ENCODE measurements around the gene MFF. TPM values are rescaled to one million over a fixed set of nuclear protein-coding genes. Genes with fewer than 3 reads are reported as not detected.

Gene MFF
- total RNA-seq, 1 experiment from 2014 or later: 68.2 TPM

DNA sequence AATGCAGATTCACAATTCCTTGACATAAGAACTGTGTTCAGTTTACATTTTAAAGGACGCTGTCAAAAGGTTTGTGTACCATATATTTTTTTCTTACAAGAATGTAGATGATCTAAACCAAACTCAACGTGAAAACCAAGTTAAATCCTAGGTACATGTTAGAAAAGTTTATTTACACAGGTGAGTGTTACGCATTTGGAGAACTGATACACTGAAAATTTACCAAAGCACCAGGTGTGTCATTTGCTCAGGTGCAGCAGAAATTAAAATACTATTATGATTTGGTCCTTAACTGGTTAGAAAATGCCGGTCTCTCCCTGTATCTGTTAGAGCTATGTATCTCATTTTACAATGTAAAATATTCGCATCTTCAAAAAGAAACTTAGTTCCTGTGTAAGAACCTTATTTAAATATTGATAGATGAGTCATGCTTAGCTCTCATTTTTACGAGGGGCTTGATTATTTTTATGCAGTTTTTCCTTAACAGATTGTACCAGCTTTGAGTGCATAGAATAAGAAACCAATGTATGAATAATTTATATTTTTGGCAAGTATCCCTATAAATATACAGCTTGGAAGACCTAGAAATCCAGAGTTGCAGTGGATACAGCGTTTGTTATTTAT, 25.1 kb downstream of the MFF start:
- Histone ChIP-seq H3K9ac (ENCODE audit: low read length) (no peak overlapping the region), H3K36me3 (ENCODE audit: control insufficient read depth in 1 of 2, insufficient read depth in 2 of 2, low read length in 2 of 2) (peaks cover 4 to 19% of the 10 kb centered on the region in 2 experiments; a peak in 3 of 4 replicates), H3K27ac (ENCODE audit: low read depth, low read length) (no peak overlapping the region), H3K9me3 (ENCODE audit: control insufficient read depth in 1 of 2, insufficient read depth in 1 of 2, low read depth in 1 of 2, low read length in 2 of 2) (no peaks in the 10 kb centered on the region), H3K4me3 (replicated peaks in 1 of 2; ENCODE audit: low read depth in 1 of 2, low read length in 2 of 2) (no peak overlapping the region), H3K4me2 (ENCODE audit: low read length) (no peak overlapping the region), H3K27me3 (ENCODE audit: insufficient read depth, low read length) (no peaks in the 10 kb centered on the region), H3K4me1 (ENCODE audit: control insufficient read depth in 1 of 2, insufficient read depth in 2 of 2, low read length in 2 of 2) (no peaks in the 10 kb centered on the region), H3K9me2 (ENCODE audit: insufficient read depth) (no peaks in the 10 kb centered on the region), H3K79me2 (ENCODE audit: insufficient read depth, low read length) (0 out of 2 replicates have a peak, but pooled peaks cover 6% of the 10 kb centered on the region), H2AFZ (ENCODE audit: low read depth, low read length, poor library complexity, severe bottlenecking) (no peak overlapping the region), H4K20me1 (ENCODE audit: insufficient read depth) (no peaks in the 10 kb centered on the region)
- BruUV-seq (replicated peaks): no TSS peak
- no peak for TF ChIP-seq ZNF274 (IDR thresholded peaks at IDR 0.05; ENCODE audit: low read depth, low read length)
- no peak for TF ChIP-seq ZFX (IDR thresholded peaks at IDR 0.05)
- TF ChIP-seq, protein P1, sequence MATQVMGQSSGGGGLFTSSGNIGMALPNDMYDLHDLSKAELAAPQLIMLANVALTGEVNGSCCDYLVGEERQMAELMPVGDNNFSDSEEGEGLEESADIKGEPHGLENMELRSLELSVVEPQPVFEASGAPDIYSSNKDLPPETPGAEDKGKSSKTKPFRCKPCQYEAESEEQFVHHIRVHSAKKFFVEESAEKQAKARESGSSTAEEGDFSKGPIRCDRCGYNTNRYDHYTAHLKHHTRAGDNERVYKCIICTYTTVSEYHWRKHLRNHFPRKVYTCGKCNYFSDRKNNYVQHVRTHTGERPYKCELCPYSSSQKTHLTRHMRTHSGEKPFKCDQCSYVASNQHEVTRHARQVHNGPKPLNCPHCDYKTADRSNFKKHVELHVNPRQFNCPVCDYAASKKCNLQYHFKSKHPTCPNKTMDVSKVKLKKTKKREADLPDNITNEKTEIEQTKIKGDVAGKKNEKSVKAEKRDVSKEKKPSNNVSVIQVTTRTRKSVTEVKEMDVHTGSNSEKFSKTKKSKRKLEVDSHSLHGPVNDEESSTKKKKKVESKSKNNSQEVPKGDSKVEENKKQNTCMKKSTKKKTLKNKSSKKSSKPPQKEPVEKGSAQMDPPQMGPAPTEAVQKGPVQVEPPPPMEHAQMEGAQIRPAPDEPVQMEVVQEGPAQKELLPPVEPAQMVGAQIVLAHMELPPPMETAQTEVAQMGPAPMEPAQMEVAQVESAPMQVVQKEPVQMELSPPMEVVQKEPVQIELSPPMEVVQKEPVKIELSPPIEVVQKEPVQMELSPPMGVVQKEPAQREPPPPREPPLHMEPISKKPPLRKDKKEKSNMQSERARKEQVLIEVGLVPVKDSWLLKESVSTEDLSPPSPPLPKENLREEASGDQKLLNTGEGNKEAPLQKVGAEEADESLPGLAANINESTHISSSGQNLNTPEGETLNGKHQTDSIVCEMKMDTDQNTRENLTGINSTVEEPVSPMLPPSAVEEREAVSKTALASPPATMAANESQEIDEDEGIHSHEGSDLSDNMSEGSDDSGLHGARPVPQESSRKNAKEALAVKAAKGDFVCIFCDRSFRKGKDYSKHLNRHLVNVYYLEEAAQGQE (IDR thresholded peaks at IDR 0.05; ENCODE audit: low read depth): no peak
- ATAC-seq (no peak), DNase-seq (ENCODE audit: low read depth, low spot score) (no peak)
- intact Hi-C loops (cut with micrococcal nuclease): loop anchor here (10.0 kb wide), 1 partner anchor 215 kb away; no protein-coding TSS in a partner anchor
- CTCF ChIA-PET: no interaction called here
- RAD21 ChIA-PET (ENCODE audit: low non-redundant PET in 1 of 2, low total read pairs in 2 of 2, uncharacterized antibody in 2 of 2, unreplicated experiment in 2 of 2): no interaction called here
- POLR2A ChIA-PET: no interaction called here

DNA sequence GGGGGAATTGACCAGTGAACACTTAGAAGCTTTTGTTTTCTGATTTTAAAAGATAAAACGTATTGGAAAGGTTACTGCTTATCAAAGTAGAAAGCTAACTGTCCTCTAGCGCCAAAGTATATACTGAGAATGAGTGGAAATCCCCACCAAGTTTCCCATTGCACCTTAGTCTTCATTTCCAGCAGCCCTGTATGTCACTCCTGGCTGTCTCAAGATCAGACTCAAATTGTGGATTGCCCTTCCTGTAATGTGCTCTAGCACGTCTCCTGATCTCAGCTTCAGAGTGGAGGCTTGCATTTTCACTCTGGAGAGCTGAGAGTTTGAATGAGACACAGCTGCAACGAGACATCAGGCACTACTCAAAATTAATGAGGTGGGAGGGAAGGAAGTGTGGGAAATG, 26.6 kb downstream of the MFF start:
- H3K27ac ChIP-seq (ENCODE audit: low read depth, low read length): no peak overlapping the region
- no peaks in the 10 kb centered on the region for H4K20me1 ChIP-seq (ENCODE audit: insufficient read depth)
- no peak for DNase-seq (ENCODE audit: low read depth, low spot score)
- no peak for ATAC-seq
- H2AFZ ChIP-seq (ENCODE audit: low read depth, low read length, poor library complexity, severe bottlenecking): no peak overlapping the region
- ChIA-PET POLR2A (no interaction called here), CTCF (no interaction called here), RAD21 (ENCODE audit: low non-redundant PET in 1 of 2, low total read pairs in 2 of 2, uncharacterized antibody in 2 of 2, unreplicated experiment in 2 of 2) (no interaction called here)
- H3K9ac ChIP-seq (ENCODE audit: low read length): no peak overlapping the region
- no peak overlapping the region for H3K4me3 ChIP-seq (replicated peaks in 1 of 2; ENCODE audit: low read depth in 1 of 2, low read length in 2 of 2)
- BruUV-seq (replicated peaks): no TSS peak
- intact Hi-C loops (cut with micrococcal nuclease): no loop called here
- peaks cover 11 to 23% of the 10 kb centered on the region in 2 experiments for H3K36me3 ChIP-seq (ENCODE audit: control insufficient read depth in 1 of 2, insufficient read depth in 2 of 2, low read length in 2 of 2)
- H3K79me2 ChIP-seq (ENCODE audit: insufficient read depth, low read length): 0 out of 2 replicates have a peak, but pooled peaks cover 6% of the 10 kb centered on the region
- no peaks in the 10 kb centered on the region for H3K9me3 ChIP-seq (ENCODE audit: control insufficient read depth in 1 of 2, insufficient read depth in 1 of 2, low read depth in 1 of 2, low read length in 2 of 2)
- H3K4me1 ChIP-seq (ENCODE audit: control insufficient read depth in 1 of 2, insufficient read depth in 2 of 2, low read length in 2 of 2): no peaks in the 10 kb centered on the region
- no peaks in the 10 kb centered on the region for H3K27me3 ChIP-seq (ENCODE audit: insufficient read depth, low read length)
- no peak overlapping the region for H3K4me2 ChIP-seq (ENCODE audit: low read length)
- no peaks in the 10 kb centered on the region for H3K9me2 ChIP-seq (ENCODE audit: insufficient read depth)
- TF ChIP-seq SIN3A (IDR thresholded peaks at IDR 0.05; ENCODE audit: low read depth): no peak
- TF ChIP-seq CBX3 (IDR thresholded peaks at IDR 0.05; ENCODE audit: low read depth): no peak
- TF ChIP-seq TCF7L2 (IDR thresholded peaks at IDR 0.05; ENCODE audit: borderline replicate concordance, extremely low read depth, insufficient read depth, insufficient read length): no peak
- TF ChIP-seq YY1 (IDR thresholded peaks at IDR 0.05; ENCODE audit: extremely low read depth, insufficient replicate concordance, low read depth, low read length): no peak
- TF ChIP-seq, protein P2, sequence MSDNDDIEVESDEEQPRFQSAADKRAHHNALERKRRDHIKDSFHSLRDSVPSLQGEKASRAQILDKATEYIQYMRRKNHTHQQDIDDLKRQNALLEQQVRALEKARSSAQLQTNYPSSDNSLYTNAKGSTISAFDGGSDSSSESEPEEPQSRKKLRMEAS (IDR thresholded peaks at IDR 0.05): no peak
- no peak for TF ChIP-seq ZFX (IDR thresholded peaks at IDR 0.05)
- no peak for TF ChIP-seq JUND (IDR thresholded peaks at IDR 0.05)
- TF ChIP-seq POLR2AphosphoS5 (IDR thresholded peaks at IDR 0.05; ENCODE audit: low read depth, low read length): no peak
- no peak for TF ChIP-seq SRF (IDR thresholded peaks at IDR 0.05; ENCODE audit: low read depth)
- TF ChIP-seq EGR1 (IDR thresholded peaks at IDR 0.05; ENCODE audit: low read depth): no peak
- no peak for TF ChIP-seq EZH2phosphoT487 (IDR thresholded peaks at IDR 0.05; ENCODE audit: borderline replicate concordance)
- TF ChIP-seq CEBPB (IDR thresholded peaks at IDR 0.05; ENCODE audit: low read depth): no peak
- TF ChIP-seq EZH2 (IDR thresholded peaks at IDR 0.05): no peak
- TF ChIP-seq ZNF274 (IDR thresholded peaks at IDR 0.05; ENCODE audit: low read depth, low read length): no peak
- TF ChIP-seq, protein P3, sequence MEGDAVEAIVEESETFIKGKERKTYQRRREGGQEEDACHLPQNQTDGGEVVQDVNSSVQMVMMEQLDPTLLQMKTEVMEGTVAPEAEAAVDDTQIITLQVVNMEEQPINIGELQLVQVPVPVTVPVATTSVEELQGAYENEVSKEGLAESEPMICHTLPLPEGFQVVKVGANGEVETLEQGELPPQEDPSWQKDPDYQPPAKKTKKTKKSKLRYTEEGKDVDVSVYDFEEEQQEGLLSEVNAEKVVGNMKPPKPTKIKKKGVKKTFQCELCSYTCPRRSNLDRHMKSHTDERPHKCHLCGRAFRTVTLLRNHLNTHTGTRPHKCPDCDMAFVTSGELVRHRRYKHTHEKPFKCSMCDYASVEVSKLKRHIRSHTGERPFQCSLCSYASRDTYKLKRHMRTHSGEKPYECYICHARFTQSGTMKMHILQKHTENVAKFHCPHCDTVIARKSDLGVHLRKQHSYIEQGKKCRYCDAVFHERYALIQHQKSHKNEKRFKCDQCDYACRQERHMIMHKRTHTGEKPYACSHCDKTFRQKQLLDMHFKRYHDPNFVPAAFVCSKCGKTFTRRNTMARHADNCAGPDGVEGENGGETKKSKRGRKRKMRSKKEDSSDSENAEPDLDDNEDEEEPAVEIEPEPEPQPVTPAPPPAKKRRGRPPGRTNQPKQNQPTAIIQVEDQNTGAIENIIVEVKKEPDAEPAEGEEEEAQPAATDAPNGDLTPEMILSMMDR (IDR thresholded peaks at IDR 0.05 in 2 of 3, conservative IDR thresholded peaks at IDR 0.05 in 1 of 3; ENCODE audit: borderline replicate concordance in 1 of 3, insufficient read depth in 1 of 3, low read depth in 2 of 3, low read length in 2 of 3): no peak

All from HCT116 (cell line).